NCI-H345 (cell line): ENCODE measurements around the gene DAPK1.
A peak's percentile ranks its signal among the peaks of the same experiment; 100 is the strongest.

Experiments
- DNase-seq: peaks from one replicate; lab custom pipeline; 2025; lab: John Stamatoyannopoulos, UW

Gene DAPK1

GRCh38 chr9:87497604-87498045, at the start of gene DAPK1:
TSS of gene DAPK1 (plus strand) at chr9:87497867. CDS start at chr9:87499078, 1,211 bp downstream.
- DNase-seq = peak; percentile 66

- DNase-seq = no peak
These were observed 46.5 kb upstream of the DAPK1 start for GRCh38 chr9:87451149-87451548.

- DNase-seq = no peak
These were observed 42.3 kb upstream of the DAPK1 start for GRCh38 chr9:87455407-87455806.

- no peak for DNase-seq
These were observed 36.4 kb upstream of the DAPK1 start for GRCh38 chr9:87461256-87461655.

- no peak for DNase-seq
These were observed 33.3 kb upstream of the DAPK1 start for GRCh38 chr9:87464110-87464991.

GRCh38 chr9:87464992-87465378, 32.7 kb upstream of the DAPK1 start:
- no peak for DNase-seq

GRCh38 chr9:87465816-87466215, 31.9 kb upstream of the DAPK1 start:
- no peak for DNase-seq

- no peak for DNase-seq
These were observed 30.5 kb upstream of the DAPK1 start for GRCh38 chr9:87467187-87467586.

- DNase-seq = peak; percentile 75
These were observed 27.7 kb upstream of the DAPK1 start for GRCh38 chr9:87469793-87470465.

- no peak for DNase-seq
These were observed 25.9 kb upstream of the DAPK1 start for GRCh38 chr9:87471746-87472145.

GRCh38 chr9:87475463-87475862, 22.2 kb upstream of the DAPK1 start:
- no peak for DNase-seq

- no peak for DNase-seq
These were observed 19.3 kb upstream of the DAPK1 start for GRCh38 chr9:87478226-87478992.

- no peak for DNase-seq
These were observed 17.9 kb upstream of the DAPK1 start for GRCh38 chr9:87479801-87480201.

- DNase-seq = no peak
These were observed 15.5 kb upstream of the DAPK1 start for GRCh38 chr9:87481890-87482855.

- DNase-seq = no peak
These were observed 7.4 kb upstream of the DAPK1 start for GRCh38 chr9:87490225-87490624.

- DNase-seq = no peak
These were observed 6.8 kb upstream of the DAPK1 start for GRCh38 chr9:87490907-87491306.

GRCh38 chr9:87491523-87491922, 6.1 kb upstream of the DAPK1 start:
- DNase-seq = no peak

- DNase-seq = no peak
These were observed 5.0 kb upstream of the DAPK1 start for GRCh38 chr9:87492642-87493041.

- no peak for DNase-seq
These were observed 2.6 kb upstream of the DAPK1 start for GRCh38 chr9:87494970-87495471.

GRCh38 chr9:87497080-87497603, 525 bp upstream of the DAPK1 start:
- peak; percentile 18 for DNase-seq
